H1 (cell line): ENCODE measurements around the gene GTF3C2. TPM values are rescaled to one million over a fixed set of nuclear protein-coding genes. Genes with fewer than 3 reads are reported as not detected.

Experiments
- CTCF ChIA-PET: fragments of 300-600 bp; sonication (Branson Sonifier 250); formaldehyde crosslinking; loops from one replicate; lab custom pipeline; 2021; ENCODE audit not compliant: partially characterized antibody; lab: Charles Lee
- POLR2A ChIA-PET: fragments of 300-600 bp; sonication (Branson Sonifier 250); formaldehyde crosslinking; loops from one replicate; lab custom pipeline; 2021; ENCODE audit warnings: inconsistent platforms; ENCODE audit not compliant: partially characterized antibody; lab: Charles Lee
- DNase-seq, 2 experiments: peaks; one replicate each; pipeline versions ENCODE4 v3.0.0 to v3.0.0-alpha.2; 2010 to 2022; ENCODE audit warnings: low spot score in 2 of 2, low read depth in 1 of 2, mixed read lengths in 1 of 2
- FAIRE-seq: peaks from 2 replicates; lab custom pipeline; 2011; peaks lifted over from hg19 to GRCh38; lab: Jason Lieb, UNC
- H2AFZ ChIP-seq: 2 replicates; pipeline ENCODE4 v1.8.1; 2012; ENCODE audit warnings: low read length, inconsistent platforms
- H2AK5ac ChIP-seq: 2 replicates; pipeline ENCODE4 v1.6.1; 2013; ENCODE audit warnings: low read depth, low read length
- H2BK120ac ChIP-seq: replicated peaks from 2 replicates; pipeline ENCODE3; 2013; ENCODE audit warnings: low read depth, low read length, inconsistent platforms
- H2BK12ac ChIP-seq: 2 replicates; pipeline ENCODE4 v1.6.1; 2013; ENCODE audit warnings: low read depth, low read length
- H2BK15ac ChIP-seq: 2 replicates; pipeline ENCODE4 v1.6.1; 2013; ENCODE audit warnings: low read length
- H2BK20ac ChIP-seq: 2 replicates; pipeline ENCODE4 v1.6.1; 2013; ENCODE audit warnings: low read length
- H2BK5ac ChIP-seq: 2 replicates; pipeline ENCODE4 v1.6.1; 2013; ENCODE audit warnings: low read depth, low read length
- H3K14ac ChIP-seq: 2 replicates; pipeline ENCODE4 v1.6.1; 2013; ENCODE audit warnings: inconsistent platforms; ENCODE audit not compliant: insufficient read length
- H3K18ac ChIP-seq: 2 replicates; pipeline ENCODE4 v1.6.1; 2013; ENCODE audit warnings: low read length; ENCODE audit errors: extremely low read depth
- H3K23ac ChIP-seq: 2 replicates; pipeline ENCODE4 v1.6.1; 2013; ENCODE audit warnings: inconsistent platforms; ENCODE audit not compliant: insufficient read length
- H3K23me2 ChIP-seq: 2 replicates; pipeline ENCODE4 v1.6.1; 2013; ENCODE audit warnings: low read depth, low read length
- H3K27ac ChIP-seq: 2 replicates; pipeline ENCODE4 v1.6.1; 2011; ENCODE audit warnings: low read depth, low read length, inconsistent platforms
- H3K27me3 ChIP-seq, 4 experiments: replicated peaks in 1 of 4; 1 replicate in 1 of 4; 2 replicates in 3 of 4; pipeline versions ENCODE4 v1.6.1 to v1.8.1; 2011 to 2013; ENCODE audit warnings: low read length in 3 of 4, mild to moderate bottlenecking in 3 of 4, inconsistent platforms in 2 of 4, mixed read lengths in 2 of 4, moderate library complexity in 1 of 4; ENCODE audit not compliant: control insufficient read depth in 3 of 4, insufficient read depth in 3 of 4; ENCODE audit errors: extremely low read depth in 1 of 4
- H3K36me3 ChIP-seq, 4 experiments: 2 replicates each; pipeline versions ENCODE4 v1.6.1 to v1.8.1; 2011 to 2013; ENCODE audit warnings: mild to moderate bottlenecking in 4 of 4, low read length in 3 of 4, moderate library complexity in 2 of 4, control low read depth in 1 of 4, inconsistent platforms in 1 of 4; ENCODE audit not compliant: insufficient read depth in 4 of 4, control insufficient read depth in 2 of 4
- H3K4ac ChIP-seq: replicated peaks from 2 replicates; pipeline ENCODE3; 2013; ENCODE audit warnings: low read length, low read depth, mixed read lengths, inconsistent platforms; ENCODE audit not compliant: insufficient read length
- H3K4me1 ChIP-seq, 4 experiments: replicated peaks in 1 of 4; 1 replicate in 1 of 4; 2 replicates in 3 of 4; pipeline versions ENCODE4 v1.6.1 to v1.8.1; 2011 to 2013; ENCODE audit warnings: low read length in 3 of 4, inconsistent platforms in 2 of 4, mixed read lengths in 1 of 4; ENCODE audit not compliant: insufficient read depth in 4 of 4, control insufficient read depth in 3 of 4
- H3K4me2 ChIP-seq, 2 experiments: 2 replicates each; pipeline versions ENCODE4 v1.6.1 to v1.8.1; 2011 to 2013; ENCODE audit warnings: low read depth in 2 of 2, low read length in 2 of 2, control low read depth in 1 of 2, inconsistent platforms in 1 of 2, mild to moderate bottlenecking in 1 of 2; ENCODE audit not compliant: insufficient read depth in 1 of 2
- H3K4me3 ChIP-seq, 4 experiments: fragments of 200-600, 300-600 bp in 1 of 4; sonication (generic), shearing (Covaris generic), sonication (Bioruptor Twin) in 1 of 4; 2 replicates each; pipeline versions ENCODE4 v1.5.1 to v1.8.1; 2011 to 2016; ENCODE audit warnings: low read length in 4 of 4, low read depth in 3 of 4, control low read depth in 2 of 4, inconsistent platforms in 2 of 4, mild to moderate bottlenecking in 2 of 4, mixed read lengths in 1 of 4, moderate library complexity in 1 of 4; ENCODE audit not compliant: insufficient read depth in 2 of 4; ENCODE audit errors: extremely low read depth in 1 of 4
- H3K56ac ChIP-seq: replicated peaks from 2 replicates; pipeline ENCODE3; 2013; ENCODE audit warnings: low read depth, mild to moderate bottlenecking, mixed read lengths, low read length, inconsistent platforms; ENCODE audit not compliant: insufficient read length
- H3K79me1 ChIP-seq: 2 replicates; pipeline ENCODE4 v1.6.1; 2013; ENCODE audit warnings: low read depth, low read length, control low read depth
- H3K79me2 ChIP-seq, 2 experiments: 2 replicates each; pipeline versions ENCODE4 v1.6.1 to v1.8.1; 2012 to 2013; ENCODE audit warnings: low read length in 2 of 2, mild to moderate bottlenecking in 2 of 2, inconsistent platforms in 1 of 2; ENCODE audit not compliant: insufficient read depth in 2 of 2, control insufficient read depth in 1 of 2
- H3K9ac ChIP-seq, 4 experiments: replicated peaks in 1 of 4; 1 replicate in 1 of 4; 2 replicates in 3 of 4; pipeline versions ENCODE4 v1.6.1 to v1.8.1; 2011 to 2013; ENCODE audit warnings: low read depth in 3 of 4, low read length in 3 of 4, control low read depth in 2 of 4, mild to moderate bottlenecking in 2 of 4, moderate library complexity in 2 of 4, inconsistent platforms in 1 of 4; ENCODE audit errors: extremely low read depth in 1 of 4
- H3K9me3 ChIP-seq, 2 experiments: 2 replicates each; pipeline versions ENCODE4 v1.6.1 to v1.8.1; 2012 to 2013; ENCODE audit warnings: mild to moderate bottlenecking in 2 of 2, moderate library complexity in 2 of 2, control low read depth in 1 of 2, inconsistent platforms in 1 of 2, low read depth in 1 of 2, low read length in 1 of 2, mixed read lengths in 1 of 2; ENCODE audit not compliant: insufficient read depth in 2 of 2
- H4K20me1 ChIP-seq, 2 experiments: replicated peaks in 1 of 2; 2 replicates each; pipeline versions ENCODE3 to v1.8.1; 2011 to 2013; ENCODE audit warnings: inconsistent platforms in 2 of 2, low read length in 2 of 2, mild to moderate bottlenecking in 1 of 2; ENCODE audit not compliant: insufficient read depth in 2 of 2, control insufficient read depth in 1 of 2
- H4K5ac ChIP-seq: 2 replicates; pipeline ENCODE4 v1.6.1; 2013; ENCODE audit warnings: low read length, low read depth, mixed read lengths, inconsistent platforms; ENCODE audit not compliant: insufficient read length
- H4K8ac ChIP-seq: 2 replicates; pipeline ENCODE4 v1.8.0; 2013; ENCODE audit warnings: mild to moderate bottlenecking, moderate library complexity, low read length, inconsistent platforms; ENCODE audit not compliant: insufficient read depth; ENCODE audit errors: extremely low read depth
- H4K91ac ChIP-seq: replicated peaks from 2 replicates; pipeline ENCODE3; 2013; ENCODE audit warnings: low read length, mixed read lengths, inconsistent platforms; ENCODE audit not compliant: insufficient read length
- ATF3 ChIP-seq: IDR thresholded peaks from 2 replicates; pipeline ENCODE4 v1.6.1; 2011; ENCODE audit warnings: low read depth, mild to moderate bottlenecking, low read length; ENCODE audit not compliant: insufficient read depth
- BACH1 ChIP-seq: IDR thresholded peaks from 2 replicates; pipeline ENCODE4 v1.6.1; 2012; ENCODE audit warnings: low read length, improper control_type of control experiment
- EP300 ChIP-seq, 2 experiments: IDR thresholded peaks; 1 replicate in 1 of 2; 2 replicates in 1 of 2; pipeline ENCODE4 v1.6.1; 2011 to 2012; ENCODE audit warnings: low read depth in 2 of 2, low read length in 2 of 2, mild to moderate bottlenecking in 2 of 2, borderline replicate concordance in 1 of 2, inconsistent platforms in 1 of 2, moderate library complexity in 1 of 2
- EZH2 ChIP-seq: fragments of 200-600 bp; sonication (generic); IDR thresholded peaks from 2 replicates; pipeline ENCODE4 v1.7.1; 2012; ENCODE audit warnings: low read depth, mild to moderate bottlenecking, moderate library complexity, low read length, inconsistent platforms; ENCODE audit not compliant: severe bottlenecking
- NANOG ChIP-seq: IDR thresholded peaks from 2 replicates; pipeline ENCODE4 v1.6.1; 2011; ENCODE audit warnings: low read length, low read depth, mild to moderate bottlenecking, inconsistent platforms; ENCODE audit not compliant: insufficient read depth, poor library complexity, severe bottlenecking
- POLR2A ChIP-seq, 2 experiments: IDR thresholded peaks; 1 replicate in 1 of 2; 2 replicates in 1 of 2; pipeline ENCODE4 v1.6.1; 2011; ENCODE audit warnings: low read depth in 2 of 2, low read length in 2 of 2, mild to moderate bottlenecking in 2 of 2; ENCODE audit errors: control extremely low read depth in 1 of 2
- RFX5 ChIP-seq: IDR thresholded peaks from 2 replicates; pipeline ENCODE4 v1.6.1; 2011; ENCODE audit warnings: low read depth, low read length, improper control_type of control experiment, borderline replicate concordance
- RXRA ChIP-seq: IDR thresholded peaks from 2 replicates; pipeline ENCODE4 v1.6.1; 2011; ENCODE audit warnings: low read depth, mild to moderate bottlenecking, low read length, moderate library complexity; ENCODE audit not compliant: insufficient read depth
- SP1 ChIP-seq: IDR thresholded peaks from 2 replicates; pipeline ENCODE4 v1.6.1; 2011; ENCODE audit warnings: low read depth, low read length
- SUZ12 ChIP-seq: fragments of 200-600 bp; sonication (generic); IDR thresholded peaks from 2 replicates; pipeline ENCODE4 v1.6.1; 2012; ENCODE audit warnings: mild to moderate bottlenecking, inconsistent platforms, low read length, moderate library complexity, mixed read lengths
- TAF7 ChIP-seq: optimal IDR thresholded peaks from 2 replicates; pipeline ENCODE3; 2011; ENCODE audit warnings: low read depth, mild to moderate bottlenecking, inconsistent platforms, low read length, moderate library complexity, borderline replicate concordance
- TBP ChIP-seq: IDR thresholded peaks from 2 replicates; pipeline ENCODE4 v1.6.1; 2011; ENCODE audit warnings: low read depth, low read length, improper control_type of control experiment
- YY1 ChIP-seq: IDR thresholded peaks from 2 replicates; pipeline ENCODE4 v1.6.1; 2011; ENCODE audit warnings: low read depth, mild to moderate bottlenecking, low read length
- WGBS, 2 experiments: shearing (Covaris generic) in 1 of 2; methylation state at CpG; one replicate each; pipeline versions ENCODE4 v1.1.6 to v1.1.7; 2013 to 2015; ENCODE audit warnings: low lambda C conversion rate in 2 of 2, mixed read lengths in 2 of 2, inconsistent platforms in 1 of 2, low coverage in 1 of 2, missing lambda C conversion rate in 1 of 2; ENCODE audit not compliant: insufficient replicate concordance in 2 of 2, insufficient coverage in 1 of 2, insufficient read length in 1 of 2; ENCODE audit errors: extremely low coverage in 1 of 2, missing lambda C conversion rate in 1 of 2; 5-methylcytosine and 5-hydroxymethylcytosine counted together
- polyA plus RNA-seq, 7 experiments: library from polyadenylated mRNA; depleted of rRNA in 3 of 7; stranded (reverse) in 5 of 7; unstranded in 2 of 7; fragments of >200 nt in 5 of 7; fragments of 200-250 nt in 2 of 7; gene quantifications; 1 replicate in 5 of 7; 2 replicates in 1 of 7; 4 replicates in 1 of 7; pipeline versions ENCODE4 v1.2.1 to v1.2.3, GENCODE V29; 2011 to 2013; ENCODE audit warnings: missing spikeins in 2 of 7, mixed read lengths in 2 of 7
- total RNA-seq: library from RNA; stranded (reverse); fragmentation: NEBNext Ultra II Directional; extraction: Animal tissue kit (Norgen Biotek cat#: 25700); gene quantifications from 2 replicates; pipeline ENCODE4 v1.2.1, GENCODE V29; 2021

Gene GTF3C2
- total and polyA plus RNA-seq, 2 of the 8 experiments (the other 6 are each of a cell fraction or from before 2014, with no cell fraction given), result 118 to 127 TPM

GRCh38 chr2:27307287-27307544 is 49.3 kb downstream of the GTF3C2 start:
- Histone ChIP-seq H3K23me2 (peaks cover 10% of the 10 kb centered on the region; the same call in 1 of the 2 replicates), H3K14ac (no peak overlapping the region), H3K4me3 (peak overlapping the region in 3 of 4 experiments; percentile 26 to 51 (median 34); a peak in 5 of 8 replicates), H2BK5ac (no peak overlapping the region), H3K27ac (no peak overlapping the region), H4K91ac (no peak overlapping the region), H2BK12ac (no peak overlapping the region), H3K9ac (no peak overlapping the region), H3K79me1 (no peaks in the 10 kb centered on the region), H2BK20ac (no peak overlapping the region), H3K18ac (no peak overlapping the region), H4K8ac (peak overlapping the region; percentile 76; the same call in 1 of the 2 replicates), H2AFZ (no peak overlapping the region), H3K23ac (no peak overlapping the region), H3K56ac (no peak overlapping the region), H3K9me3 (no peaks in the 10 kb centered on the region; a peak in 1 of 4 replicates), H4K20me1 (peaks cover 4 to 11% of the 10 kb centered on the region in 2 experiments), H2AK5ac (no peak overlapping the region), H3K36me3 (peaks cover 0 to 4% (median 0%) of the 10 kb centered on the region in 4 experiments; a peak in 1 of 8 replicates), H3K4ac (no peak overlapping the region), H3K27me3 (peaks cover 29 to 41% (median 39%) of the 10 kb centered on the region in 4 experiments), H3K4me2 (peak overlapping the region; percentile 63 to 69), H4K5ac (no peak overlapping the region), H3K4me1 (peaks cover 0 to 28% (median 14%) of the 10 kb centered on the region in 4 experiments; a peak in 5 of 7 replicates), H3K79me2 (no peaks in the 10 kb centered on the region), H2BK120ac (no peak overlapping the region), H2BK15ac (no peak overlapping the region)
- ChIA-PET CTCF (interaction anchor here (0.9 to 12.3 kb wide), 5 partner anchors 13 to 56 kb away, joined by 3 to 413 read pairs (median 6); partner anchors contain the start of genes DNAJC5G, MPV17 and TRIM54), POLR2A (interaction anchor here (1.1 to 8.8 kb wide), 6 partner anchors 14 to 64 kb away, joined by 3 to 105 read pairs (median 6); partner anchors contain the start of genes GTF3C2, MPV17 and TRIM54)
- DNase-seq (no peak), FAIRE-seq (no peak)
- WGBS, 2 experiments, result 27% methylated on average over 14 of the region's 14 CpGs; no CpG with 5 or more reads in 1 of the 2 experiments
- no peak for TF ChIP-seq RFX5
- no peak for TF ChIP-seq TAF7
- no peak for TF ChIP-seq YY1
- TF ChIP-seq EZH2, result peak; percentile 63
- no peak for TF ChIP-seq ATF3
- TF ChIP-seq TBP, result no peak
- TF ChIP-seq NANOG, result no peak
- TF ChIP-seq POLR2A (IDR thresholded peaks at IDR 0.05; ENCODE audit: control extremely low read depth in 1 of 2, low read depth in 2 of 2, low read length in 2 of 2), result no peak
- TF ChIP-seq BACH1, result no peak
- no peak for TF ChIP-seq EP300 (IDR thresholded peaks at IDR 0.05; ENCODE audit: borderline replicate concordance in 1 of 2, low read depth in 2 of 2, low read length in 2 of 2)
- no peak for TF ChIP-seq RXRA
- TF ChIP-seq SP1, result no peak
- peak; percentile 80 for TF ChIP-seq SUZ12
